OCI-LY3 (cell line): ENCODE results near the gene ATP2C2.

Experiments
- CTCF ChIP-seq: fragments of 200-600, 300-600 bp; sonication (generic); IDR thresholded peaks from 2 replicates; pipeline ENCODE4 v1.5.1; 2014; ENCODE audit warnings: antibody characterized with exemption, low read length, low read depth
- EZH2phosphoT487 ChIP-seq: fragments of 200-600 bp; shearing (Covaris generic); IDR thresholded peaks from 2 replicates; pipeline ENCODE4 v1.6.1; 2018; ENCODE audit warnings: antibody characterized with exemption, mixed run types, low read depth

GRCh38 chr16:84368308-84368996 is at the start of gene ATP2C2:
- no peak for TF ChIP-seq CTCF
- TF ChIP-seq EZH2phosphoT487 = no peak
